H1 (cell line): ENCODE data around the gene PRELID1.

Experiments used
- CTCF ChIP-seq, 3 experiments: IDR thresholded peaks; 1 replicate in 2 of 3; 2 replicates in 1 of 3; pipeline versions ENCODE4 v1.5.1 to v1.6.1; 2011; ENCODE audit warnings: low read length in 3 of 3, mild to moderate bottlenecking in 3 of 3, inconsistent platforms in 2 of 3, low read depth in 1 of 3, moderate library complexity in 1 of 3; ENCODE audit not compliant: insufficient read depth in 1 of 3; ENCODE audit errors: control extremely low read depth in 1 of 3
- EGR1 ChIP-seq: IDR thresholded peaks from 2 replicates; pipeline ENCODE4 v1.6.1; 2011; ENCODE audit warnings: low read depth, low read length, borderline replicate concordance
- EP300 ChIP-seq, 2 experiments: IDR thresholded peaks; 1 replicate in 1 of 2; 2 replicates in 1 of 2; pipeline ENCODE4 v1.6.1; 2011 to 2012; ENCODE audit warnings: low read depth in 2 of 2, low read length in 2 of 2, mild to moderate bottlenecking in 2 of 2, borderline replicate concordance in 1 of 2, inconsistent platforms in 1 of 2, moderate library complexity in 1 of 2
- EZH2 ChIP-seq: fragments of 200-600 bp; sonication (generic); IDR thresholded peaks from 2 replicates; pipeline ENCODE4 v1.7.1; 2012; ENCODE audit warnings: low read depth, mild to moderate bottlenecking, moderate library complexity, low read length, inconsistent platforms; ENCODE audit not compliant: severe bottlenecking
- FOSL1 ChIP-seq: IDR thresholded peaks from 2 replicates; pipeline ENCODE4 v1.6.1; 2011; ENCODE audit warnings: mild to moderate bottlenecking, low read depth, low read length, moderate library complexity; ENCODE audit not compliant: insufficient read depth
- HDAC2 ChIP-seq, 2 experiments: fragments of 300-600 bp in 1 of 2; sonication (generic) in 1 of 2; IDR thresholded peaks; 2 replicates each; pipeline ENCODE4 v1.6.1; 2011 to 2012; ENCODE audit warnings: low read depth in 2 of 2, low read length in 2 of 2, mild to moderate bottlenecking in 2 of 2, moderate library complexity in 2 of 2, borderline replicate concordance in 1 of 2, inconsistent platforms in 1 of 2
- POLR2AphosphoS5 ChIP-seq: IDR thresholded peaks from 2 replicates; pipeline ENCODE4 v1.6.1; 2011; ENCODE audit warnings: low read depth, low read length
- SRF ChIP-seq: IDR thresholded peaks from 2 replicates; pipeline ENCODE4 v1.6.1; 2011; ENCODE audit warnings: mild to moderate bottlenecking, low read depth, low read length, moderate library complexity
- TCF12 ChIP-seq: IDR thresholded peaks from 2 replicates; pipeline ENCODE4 v1.6.1; 2011; ENCODE audit warnings: low read depth, mild to moderate bottlenecking, low read length

GRCh38 chr5:177291735-177292134 lies 11.9 kb upstream of the PRELID1 start:
- no peak for TF ChIP-seq HDAC2 (IDR thresholded peaks at IDR 0.05; ENCODE audit: borderline replicate concordance in 1 of 2, low read depth in 2 of 2, low read length in 2 of 2)
- no peak for TF ChIP-seq SRF
- TF ChIP-seq TCF12 = no peak
- no peak for TF ChIP-seq CTCF (IDR thresholded peaks at IDR 0.05; ENCODE audit: control extremely low read depth in 1 of 3, insufficient read depth in 1 of 3, low read depth in 1 of 3, low read length in 3 of 3)
- TF ChIP-seq EGR1 = no peak
- no peak for TF ChIP-seq POLR2AphosphoS5
- TF ChIP-seq EZH2 = no peak
- no peak for TF ChIP-seq EP300 (IDR thresholded peaks at IDR 0.05; ENCODE audit: borderline replicate concordance in 1 of 2, low read depth in 2 of 2, low read length in 2 of 2)
- no peak for TF ChIP-seq FOSL1
